DMS79 treated with DMSO at 0.1 percent for 48 hours (cell line): ENCODE measurements around the gene RALBP1.
"Not testable (repeated sequence)": the region's sequence is repeated elsewhere in the genome, so short reads cannot be mapped to it uniquely, and the experiment has no call there.

Source experiments
- DNase-seq: peaks from one replicate; lab custom pipeline; 2025; lab: John Stamatoyannopoulos, UW

The RALBP1 gene

GRCh38 chr18:9474983-9475642 lies at the start of gene RALBP1:
Gene RALBP1, plus strand, starts transcription at chr18:9475513. Its CDS starts 37,533 bp downstream, at chr18:9513046.
- peak; percentile 98 for DNase-seq

- no peak for DNase-seq
Measured at GRCh38 chr18:9426753-9427152, 48.6 kb upstream of the RALBP1 start.

- peak; percentile 38 for DNase-seq
Measured at GRCh38 chr18:9428301-9428706, 47.0 kb upstream of the RALBP1 start.

GRCh38 chr18:9428862-9429661 lies 46.3 kb upstream of the RALBP1 start:
- DNase-seq = no peak

- no peak for DNase-seq
Measured at GRCh38 chr18:9429662-9429993, 45.7 kb upstream of the RALBP1 start.

- not testable (repeated sequence) for DNase-seq
Measured at GRCh38 chr18:9430315-9430714, 45.0 kb upstream of the RALBP1 start.

- no peak for DNase-seq
Measured at GRCh38 chr18:9431296-9431695, 44.0 kb upstream of the RALBP1 start.

GRCh38 chr18:9433122-9433521 lies 42.2 kb upstream of the RALBP1 start:
- DNase-seq = not testable (repeated sequence)

GRCh38 chr18:9433671-9434121 lies 41.6 kb upstream of the RALBP1 start:
- DNase-seq = no peak

- no peak for DNase-seq
Measured at GRCh38 chr18:9434122-9434701, 41.1 kb upstream of the RALBP1 start.

GRCh38 chr18:9435041-9435440 lies 40.3 kb upstream of the RALBP1 start:
- DNase-seq = no peak

GRCh38 chr18:9436206-9436929 lies 38.9 kb upstream of the RALBP1 start:
- no peak for DNase-seq

GRCh38 chr18:9437021-9437437 lies 38.3 kb upstream of the RALBP1 start:
- DNase-seq = no peak

- DNase-seq = no peak
Measured at GRCh38 chr18:9437672-9438071, 37.6 kb upstream of the RALBP1 start.

GRCh38 chr18:9441061-9441460 lies 34.3 kb upstream of the RALBP1 start:
- DNase-seq = no peak

- no peak for DNase-seq
Measured at GRCh38 chr18:9444549-9444948, 30.8 kb upstream of the RALBP1 start.

GRCh38 chr18:9446839-9447238 lies 28.5 kb upstream of the RALBP1 start:
- no peak for DNase-seq

- no peak for DNase-seq
Measured at GRCh38 chr18:9447334-9447733, 28.0 kb upstream of the RALBP1 start.

- DNase-seq = no peak
Measured at GRCh38 chr18:9449600-9450414, 25.5 kb upstream of the RALBP1 start.

- DNase-seq = not testable (repeated sequence)
Measured at GRCh38 chr18:9450920-9451319, 24.4 kb upstream of the RALBP1 start.

GRCh38 chr18:9453283-9453682 lies 22.0 kb upstream of the RALBP1 start:
- no peak for DNase-seq
